ENCODE data around the gene EPDR1. TPM values are rescaled to one million over a fixed set of nuclear protein-coding genes. Genes with fewer than 3 reads are reported as not detected.

EPDR1 gene
- total RNA-seq, 2 donors from 2014 or later: 2.7 to 7.3 TPM

DNA sequence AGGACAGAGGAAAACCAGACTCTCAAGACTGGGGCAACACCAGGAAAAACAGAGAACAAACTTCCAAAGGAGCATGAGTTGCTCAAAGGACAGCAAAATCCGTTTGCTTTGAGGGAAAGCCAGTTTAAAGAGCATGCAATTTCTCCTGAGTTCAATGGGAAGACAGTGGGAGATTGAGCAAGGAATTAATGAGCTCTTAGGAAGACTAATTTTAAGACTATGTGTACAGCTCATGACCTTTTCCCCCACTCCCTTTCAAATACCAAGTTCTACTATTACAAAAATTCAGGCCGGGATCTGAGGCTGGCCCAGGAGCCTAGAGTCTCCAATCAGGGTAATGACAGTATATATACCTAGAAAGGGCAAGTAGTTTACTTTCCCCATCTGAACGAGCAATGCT lies 79.2 kb downstream of the EPDR1 start:
- H3K27ac Mint-ChIP-seq: no peak overlapping the region
- Histone ChIP-seq H3K9ac (ENCODE audit: extremely low read depth, low read length, poor library complexity, severe bottlenecking) (no peak overlapping the region), H3K36me3 (ENCODE audit: control insufficient read depth, insufficient read depth, low read length) (no peaks in the 10 kb centered on the region), H3K9me3 (ENCODE audit: control insufficient read depth, low read length) (no peaks in the 10 kb centered on the region), H3K4me3 (ENCODE audit: low read length) (no peak overlapping the region), H3K27ac (ENCODE audit: low read depth, low read length) (no peak overlapping the region), H3K4me1 (ENCODE audit: control insufficient read depth, insufficient read depth, low read length) (no peaks in the 10 kb centered on the region), H3K27me3 (ENCODE audit: control insufficient read depth, insufficient read depth, low read length, poor library complexity, severe bottlenecking) (no peaks in the 10 kb centered on the region)
- TF ChIP-seq, protein P1, sequence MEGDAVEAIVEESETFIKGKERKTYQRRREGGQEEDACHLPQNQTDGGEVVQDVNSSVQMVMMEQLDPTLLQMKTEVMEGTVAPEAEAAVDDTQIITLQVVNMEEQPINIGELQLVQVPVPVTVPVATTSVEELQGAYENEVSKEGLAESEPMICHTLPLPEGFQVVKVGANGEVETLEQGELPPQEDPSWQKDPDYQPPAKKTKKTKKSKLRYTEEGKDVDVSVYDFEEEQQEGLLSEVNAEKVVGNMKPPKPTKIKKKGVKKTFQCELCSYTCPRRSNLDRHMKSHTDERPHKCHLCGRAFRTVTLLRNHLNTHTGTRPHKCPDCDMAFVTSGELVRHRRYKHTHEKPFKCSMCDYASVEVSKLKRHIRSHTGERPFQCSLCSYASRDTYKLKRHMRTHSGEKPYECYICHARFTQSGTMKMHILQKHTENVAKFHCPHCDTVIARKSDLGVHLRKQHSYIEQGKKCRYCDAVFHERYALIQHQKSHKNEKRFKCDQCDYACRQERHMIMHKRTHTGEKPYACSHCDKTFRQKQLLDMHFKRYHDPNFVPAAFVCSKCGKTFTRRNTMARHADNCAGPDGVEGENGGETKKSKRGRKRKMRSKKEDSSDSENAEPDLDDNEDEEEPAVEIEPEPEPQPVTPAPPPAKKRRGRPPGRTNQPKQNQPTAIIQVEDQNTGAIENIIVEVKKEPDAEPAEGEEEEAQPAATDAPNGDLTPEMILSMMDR (conservative IDR thresholded peaks at IDR 0.05): no peak
- no peak for DNase-seq
- no peak overlapping the region for H3K4me3 Mint-ChIP-seq
- peaks cover 4% of the 10 kb centered on the region for H3K9me3 Mint-ChIP-seq
- no peaks in the 10 kb centered on the region for H3K4me1 Mint-ChIP-seq
- H3K27me3 Mint-ChIP-seq (ENCODE audit: insufficient read depth): no peaks in the 10 kb centered on the region
- WGBS, 2 experiments (ENCODE audit: insufficient coverage in 1 of 2, insufficient read length in 1 of 2): 80 to 88% methylated on average over 2 to 3 of the region's 3 CpGs
- H3K36me3 Mint-ChIP-seq (ENCODE audit: low read depth): no peaks in the 10 kb centered on the region

DNA sequence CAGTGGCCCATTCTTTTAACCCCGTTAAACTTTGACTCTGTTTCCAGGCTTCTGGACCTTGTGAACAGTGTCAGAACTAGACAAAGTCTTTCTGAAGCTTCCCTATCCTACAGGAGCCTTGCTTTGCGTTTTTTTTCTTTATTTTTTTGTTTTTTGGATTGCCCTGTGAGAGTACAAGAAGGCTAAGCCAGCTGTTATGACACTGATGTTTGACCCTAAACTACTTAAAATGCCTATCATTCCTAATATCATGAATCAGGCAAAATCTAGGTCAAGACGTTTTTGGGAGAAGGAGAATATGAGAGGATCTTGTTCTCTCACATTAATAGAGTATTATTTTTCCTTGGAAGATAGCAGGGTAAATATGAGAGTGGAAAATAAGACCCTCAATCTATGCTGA lies 79.8 kb downstream of the EPDR1 start:
- H3K4me1 Mint-ChIP-seq: no peaks in the 10 kb centered on the region
- Histone ChIP-seq H3K36me3 (ENCODE audit: control insufficient read depth, insufficient read depth, low read length) (no peaks in the 10 kb centered on the region), H3K4me1 (ENCODE audit: control insufficient read depth, insufficient read depth, low read length) (no peaks in the 10 kb centered on the region), H3K4me3 (ENCODE audit: low read length) (no peak overlapping the region), H3K27me3 (ENCODE audit: control insufficient read depth, insufficient read depth, low read length, poor library complexity, severe bottlenecking) (no peaks in the 10 kb centered on the region), H3K27ac (ENCODE audit: low read depth, low read length) (no peak overlapping the region), H3K9ac (ENCODE audit: extremely low read depth, low read length, poor library complexity, severe bottlenecking) (no peak overlapping the region), H3K9me3 (ENCODE audit: control insufficient read depth, low read length) (no peaks in the 10 kb centered on the region)
- TF ChIP-seq, protein P1 (conservative IDR thresholded peaks at IDR 0.05): no peak
- H3K27me3 Mint-ChIP-seq (ENCODE audit: insufficient read depth): no peaks in the 10 kb centered on the region
- DNase-seq: no peak
- H3K4me3 Mint-ChIP-seq: no peak overlapping the region
- no peak overlapping the region for H3K27ac Mint-ChIP-seq
- H3K36me3 Mint-ChIP-seq (ENCODE audit: low read depth): no peaks in the 10 kb centered on the region
- H3K9me3 Mint-ChIP-seq: peaks cover 4% of the 10 kb centered on the region
- 80 to 90% methylated on average over 1 to 3 of the region's 3 CpGs for WGBS, 2 experiments (ENCODE audit: insufficient coverage in 1 of 2, insufficient read length in 1 of 2)

Other genes with a start within 250 kb of the EPDR1 start
- 1 to 10 TPM; 1.9 to 3.9 TPM for gene GPR141, start 236.9 kb upstream of the EPDR1 start, total RNA-seq
- gene NME8, start 72.0 kb upstream of the EPDR1 start, total RNA-seq: 1 to 10 TPM; 2.3 to 9.2 TPM
- not detected for gene SFRP4, start 3.8 kb upstream of the EPDR1 start, total RNA-seq